ENCODE measurements around the gene FAM78A.

DNA sequence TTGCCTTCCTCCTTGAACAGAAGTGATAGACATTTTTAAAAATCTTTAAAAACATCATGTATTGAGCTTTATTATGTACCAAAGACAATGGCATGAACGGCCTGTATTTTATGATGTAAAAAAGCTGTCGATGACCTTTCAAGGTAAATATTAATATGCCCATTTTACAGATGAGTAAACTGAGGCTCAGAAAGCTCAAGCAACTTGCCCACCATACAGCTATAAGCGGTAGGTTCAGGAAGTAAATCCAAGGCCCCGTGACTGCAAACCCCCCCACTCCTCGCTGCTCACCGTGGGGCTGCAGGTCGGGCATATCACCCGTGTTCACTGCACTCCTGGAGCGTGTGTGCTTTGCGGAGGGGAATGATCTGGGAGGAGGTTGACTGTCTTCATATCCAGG lies 16.6 kb upstream of the FAM78A start:
- TF ChIP-seq CTCF (IDR thresholded peaks at IDR 0.05) (no peak), POLR2A (IDR thresholded peaks at IDR 0.05) (no peak)
